Measurements from ENCODE around the gene C19orf47.
A peak's percentile ranks its signal among the peaks of the same experiment; 100 is the strongest.

The C19orf47 gene, protein sequence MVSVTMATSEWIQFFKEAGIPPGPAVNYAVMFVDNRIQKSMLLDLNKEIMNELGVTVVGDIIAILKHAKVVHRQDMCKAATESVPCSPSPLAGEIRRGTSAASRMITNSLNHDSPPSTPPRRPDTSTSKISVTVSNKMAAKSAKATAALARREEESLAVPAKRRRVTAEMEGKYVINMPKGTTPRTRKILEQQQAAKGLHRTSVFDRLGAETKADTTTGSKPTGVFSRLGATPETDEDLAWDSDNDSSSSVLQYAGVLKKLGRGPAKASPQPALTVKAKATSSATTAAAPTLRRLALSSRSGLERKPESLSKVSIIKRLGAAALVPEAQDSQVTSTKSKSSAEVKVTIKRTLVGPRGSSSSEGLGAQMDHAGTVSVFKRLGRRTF

DNA sequence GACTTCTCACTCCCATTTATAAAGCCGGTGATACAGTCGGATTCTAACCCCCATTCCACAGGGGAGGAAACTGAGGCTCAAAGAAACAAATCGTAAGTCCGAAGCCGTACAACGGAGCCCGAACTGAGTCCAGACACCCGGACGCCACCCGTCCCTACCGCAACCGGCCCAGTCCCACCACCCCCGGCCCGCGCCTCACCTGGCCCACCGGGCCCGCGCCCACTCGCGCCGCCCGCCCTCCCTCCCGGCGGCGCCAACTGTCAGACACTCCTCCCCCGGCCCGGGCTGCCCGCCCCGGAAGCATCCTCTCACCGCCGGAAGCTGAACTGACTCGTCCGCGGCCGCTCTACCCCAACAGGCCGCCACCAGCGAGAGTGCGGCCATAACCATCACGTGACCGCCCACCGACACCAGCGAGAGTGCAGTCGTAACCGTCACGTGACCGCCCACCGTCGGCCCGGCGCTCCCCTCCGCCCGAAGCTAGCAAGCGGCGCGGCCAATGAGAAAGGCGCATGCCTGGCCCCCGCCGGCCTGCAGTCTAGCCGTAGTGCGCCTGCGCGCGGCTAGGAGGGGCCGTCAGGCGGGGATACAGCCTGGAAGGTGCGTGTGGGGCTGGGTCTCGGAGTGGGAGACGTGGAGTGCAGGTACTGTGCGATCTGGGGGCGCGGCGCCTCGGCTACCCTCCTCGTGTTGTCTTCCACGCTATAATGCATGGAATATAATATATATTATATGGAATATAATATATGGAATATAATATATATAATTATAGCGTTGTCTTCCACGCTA, at the start of gene C19orf47, which contains the start of gene PLD3:
Gene C19orf47 (minus strand): TSS at position 273 of the 789 bp plus-strand sequence. CDS start 6,540 bp downstream, outside the sequence.
Gene PLD3 (plus strand): TSS at position 571 of the 789 bp plus-strand sequence. CDS start 17,789 bp downstream, outside the sequence.
- peak; percentile 98 for DNase-seq

DNA sequence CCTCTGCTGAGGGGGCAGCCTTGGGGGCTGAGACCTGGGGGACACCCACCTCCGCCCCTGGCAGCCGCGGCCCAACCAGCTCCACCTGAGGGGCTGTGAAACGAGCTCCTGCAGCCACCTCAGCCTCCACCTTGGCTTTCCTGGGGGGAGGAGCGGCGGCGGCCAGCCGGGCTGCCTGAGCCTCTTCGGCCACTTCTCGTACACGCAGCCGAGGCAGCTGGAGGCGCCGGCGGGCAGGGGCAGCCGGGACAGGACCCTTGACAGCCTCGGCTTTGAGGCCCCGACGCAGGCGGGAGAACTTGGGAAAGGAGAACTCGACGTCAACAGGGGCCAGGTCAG, 49.3 kb upstream of the C19orf47 start:
- DNase-seq = no peak

DNA sequence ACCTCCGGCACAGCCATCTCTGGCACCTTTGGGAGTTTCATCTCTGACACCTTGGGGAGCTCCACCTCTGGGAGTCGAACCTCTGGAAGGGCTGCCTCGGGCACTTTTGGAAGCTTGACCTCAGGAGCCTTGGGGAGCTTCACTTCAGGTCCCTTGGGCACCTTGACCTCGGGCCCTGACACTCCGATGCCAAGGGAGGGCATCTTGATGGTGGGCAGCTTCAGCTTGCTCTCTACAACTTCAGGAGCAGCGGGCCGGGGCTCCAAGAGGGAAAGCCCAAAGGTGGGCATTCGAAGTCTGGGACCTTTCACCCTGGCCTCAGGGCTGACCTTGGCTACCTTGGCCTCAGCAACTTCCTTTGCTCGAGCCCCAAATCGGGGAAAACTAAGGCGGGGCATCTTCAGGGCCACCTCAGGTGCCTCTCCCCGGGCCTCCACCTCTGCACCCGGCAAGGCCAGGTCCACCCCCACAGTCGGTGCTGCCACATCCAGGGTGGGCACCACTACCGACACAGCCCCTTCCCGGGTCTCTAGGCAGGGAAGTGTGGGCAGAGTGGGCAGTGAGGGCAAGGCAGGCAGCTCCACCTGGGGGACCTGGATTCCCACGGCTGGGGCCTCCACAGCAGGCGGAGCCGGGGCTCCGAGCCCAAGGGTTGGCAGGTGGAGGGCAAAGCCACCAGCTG, 48.8 kb upstream of the C19orf47 start:
- no peak for DNase-seq

DNA sequence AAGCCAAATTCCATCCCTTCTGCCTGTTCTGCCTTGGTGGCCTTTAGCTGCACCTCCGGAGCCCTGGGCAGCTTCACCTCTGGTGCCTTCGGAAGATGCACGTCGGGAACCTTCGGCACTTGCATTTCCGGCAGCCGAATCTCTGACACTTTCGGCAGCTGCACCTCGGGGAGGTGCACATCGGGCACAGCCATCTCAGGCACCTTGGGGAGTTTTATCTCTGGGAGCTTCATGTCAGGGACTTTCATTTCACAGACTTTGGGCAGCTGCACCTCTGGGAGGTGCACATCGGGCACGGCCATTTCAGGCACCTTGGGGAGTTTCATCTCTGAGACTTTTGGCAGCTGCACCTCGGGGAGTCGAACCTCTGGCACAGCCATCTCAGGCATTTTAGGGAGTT, 47.8 kb upstream of the C19orf47 start:
- no peak for DNase-seq

DNA sequence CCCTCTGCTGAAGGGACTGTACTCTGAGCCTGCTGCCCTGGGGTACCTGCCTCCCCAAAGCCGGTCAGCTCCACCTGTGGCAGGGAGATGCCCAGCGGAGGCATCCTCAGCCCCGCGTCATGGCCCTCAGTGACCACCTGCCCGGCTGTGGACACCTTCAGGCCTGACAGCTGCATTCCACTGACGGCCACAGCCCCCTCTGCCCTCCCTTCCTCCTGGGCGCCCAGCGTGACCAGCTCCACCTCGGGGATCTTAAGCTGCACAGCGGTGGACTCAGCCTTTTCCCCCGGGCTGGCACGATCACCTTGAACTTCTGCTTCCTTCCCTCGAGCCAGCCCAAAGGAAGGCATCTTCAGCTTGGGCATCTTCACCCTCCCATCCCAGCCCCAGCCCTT, 46.6 kb upstream of the C19orf47 start:
- DNase-seq = no peak

DNA sequence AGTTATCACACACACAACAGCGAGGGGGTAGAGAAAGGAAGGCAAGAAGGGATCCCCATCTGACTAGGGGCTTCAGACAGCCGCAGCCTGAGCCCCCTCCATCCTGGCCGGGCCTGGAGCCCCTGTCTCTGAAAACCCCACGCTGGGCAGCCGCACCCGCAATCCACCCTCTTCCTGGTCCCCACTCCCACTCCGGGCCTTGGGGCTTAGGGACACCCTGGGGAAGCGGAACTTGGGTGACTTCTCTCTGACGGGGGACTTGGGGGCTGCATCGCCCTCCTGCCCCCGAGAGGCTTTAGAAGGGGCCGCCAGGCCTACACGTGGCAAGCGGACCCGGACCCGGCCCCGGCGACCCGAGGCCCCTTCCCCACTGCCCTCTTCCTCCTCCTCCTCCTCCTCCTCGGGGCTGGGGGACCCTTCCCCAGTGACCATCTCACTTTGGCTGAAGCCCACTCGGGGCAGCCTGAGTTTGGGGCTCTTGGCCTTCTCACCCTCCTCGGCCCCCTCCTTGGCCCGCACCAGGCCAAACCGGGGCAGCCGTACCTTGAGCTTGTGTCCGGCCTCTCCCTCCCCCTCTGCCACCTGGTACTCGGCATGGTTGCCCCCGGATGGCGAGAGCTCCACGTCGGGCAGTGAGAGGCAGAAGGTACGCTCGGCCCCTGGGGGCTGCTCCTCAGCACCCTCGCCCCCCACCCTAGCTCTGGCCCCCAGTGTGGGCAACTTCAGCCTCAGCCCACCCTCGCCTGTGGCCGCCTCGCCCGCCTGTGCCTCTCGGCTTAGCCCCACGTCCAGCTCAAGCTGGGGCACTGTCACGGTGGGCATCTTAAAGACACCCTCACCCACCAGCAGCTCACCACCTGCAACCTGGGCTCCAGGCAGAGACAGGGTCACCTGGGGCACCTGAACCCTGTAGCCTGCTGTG, 46.0 kb upstream of the C19orf47 start:
- no peak for DNase-seq

DNA sequence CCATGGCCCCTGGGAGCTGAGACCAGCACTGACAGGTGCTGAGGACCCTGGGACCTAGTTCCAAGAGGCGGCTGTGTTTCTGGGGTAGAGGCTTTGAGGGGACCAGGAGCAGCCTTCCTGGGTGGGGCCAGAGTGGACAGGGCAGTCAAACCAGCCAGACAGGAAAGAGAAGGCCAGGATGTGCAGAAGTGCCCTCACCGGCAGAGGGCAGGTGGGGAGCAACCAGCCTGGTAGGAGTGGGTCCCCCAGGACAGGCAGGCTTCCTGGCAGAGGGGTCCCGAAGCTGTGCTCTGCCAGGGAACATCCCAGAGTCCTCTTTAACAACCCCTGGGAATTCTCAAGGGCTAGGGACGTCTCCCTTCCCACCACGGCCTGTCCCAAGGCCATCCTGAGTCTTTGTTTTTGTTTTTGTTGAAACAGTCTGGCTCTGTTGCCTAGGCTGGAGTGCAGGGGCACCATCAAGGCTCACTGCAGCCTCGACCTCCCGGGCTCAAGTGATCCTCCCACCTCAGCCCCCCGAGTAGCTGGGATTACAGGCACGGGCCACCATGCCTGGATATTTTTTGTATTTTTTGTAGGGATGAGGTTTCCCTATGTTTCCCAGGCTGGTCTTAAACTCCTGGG, 44.8 kb upstream of the C19orf47 start:
- no peak for DNase-seq

DNA sequence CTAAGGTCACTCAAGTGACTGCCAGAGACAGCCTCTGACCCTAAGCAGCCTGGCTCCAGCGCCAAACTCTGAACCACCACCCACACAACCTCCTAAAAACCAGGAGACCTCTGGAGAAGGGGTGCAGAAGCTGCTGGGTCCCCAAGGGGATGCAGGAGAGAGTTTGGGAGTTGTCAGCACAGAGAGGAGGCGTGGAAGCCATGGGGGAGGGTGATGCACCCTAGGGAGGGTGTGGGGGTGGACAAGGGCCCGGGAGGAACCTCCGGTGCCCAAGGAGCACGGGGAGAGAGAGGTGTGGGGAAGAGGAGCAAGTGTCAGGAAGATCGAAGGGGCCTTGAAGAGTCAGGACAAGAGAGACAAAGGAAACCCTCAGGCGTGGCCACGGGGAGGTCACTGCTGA, 43.9 kb upstream of the C19orf47 start:
- DNase-seq = no peak

DNA sequence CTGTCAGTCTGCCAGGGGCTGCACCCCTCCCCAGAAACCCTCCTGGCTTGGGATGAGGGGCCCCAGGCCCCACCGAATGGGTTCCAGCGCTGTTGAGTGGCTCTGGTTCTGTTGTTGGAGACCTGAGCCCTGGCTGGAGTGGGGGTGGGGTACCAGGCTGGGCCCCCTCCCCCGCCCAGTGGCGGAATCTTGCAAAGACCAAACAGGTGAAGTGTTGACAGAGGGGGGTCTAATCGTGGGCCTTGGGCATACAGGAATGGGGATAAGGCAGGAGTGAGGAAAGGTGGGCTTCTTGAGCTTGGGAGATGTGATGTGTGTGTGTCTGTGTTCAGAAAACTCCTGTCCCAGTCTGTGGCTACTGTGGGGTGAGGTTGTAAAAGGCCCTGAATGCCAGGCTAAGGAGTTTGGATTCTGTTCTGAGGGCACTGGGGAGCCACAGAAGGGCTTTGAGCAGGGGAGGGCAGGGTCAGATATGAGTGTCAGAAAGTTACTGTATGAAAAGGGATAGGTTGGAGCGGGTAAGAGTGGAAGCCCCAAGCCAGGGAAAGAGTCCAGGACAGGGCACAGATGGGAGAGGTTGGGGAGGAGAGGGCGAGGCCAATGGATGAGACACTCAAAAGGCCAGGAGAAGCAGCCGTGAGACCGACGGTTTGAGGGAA, 42.0 kb upstream of the C19orf47 start, which contains the start of gene HIPK4:
Gene HIPK4 (minus strand): TSS at position 98 of the 659 bp plus-strand sequence. CDS start 279 bp downstream, outside the sequence.
- DNase-seq = no peak

DNA sequence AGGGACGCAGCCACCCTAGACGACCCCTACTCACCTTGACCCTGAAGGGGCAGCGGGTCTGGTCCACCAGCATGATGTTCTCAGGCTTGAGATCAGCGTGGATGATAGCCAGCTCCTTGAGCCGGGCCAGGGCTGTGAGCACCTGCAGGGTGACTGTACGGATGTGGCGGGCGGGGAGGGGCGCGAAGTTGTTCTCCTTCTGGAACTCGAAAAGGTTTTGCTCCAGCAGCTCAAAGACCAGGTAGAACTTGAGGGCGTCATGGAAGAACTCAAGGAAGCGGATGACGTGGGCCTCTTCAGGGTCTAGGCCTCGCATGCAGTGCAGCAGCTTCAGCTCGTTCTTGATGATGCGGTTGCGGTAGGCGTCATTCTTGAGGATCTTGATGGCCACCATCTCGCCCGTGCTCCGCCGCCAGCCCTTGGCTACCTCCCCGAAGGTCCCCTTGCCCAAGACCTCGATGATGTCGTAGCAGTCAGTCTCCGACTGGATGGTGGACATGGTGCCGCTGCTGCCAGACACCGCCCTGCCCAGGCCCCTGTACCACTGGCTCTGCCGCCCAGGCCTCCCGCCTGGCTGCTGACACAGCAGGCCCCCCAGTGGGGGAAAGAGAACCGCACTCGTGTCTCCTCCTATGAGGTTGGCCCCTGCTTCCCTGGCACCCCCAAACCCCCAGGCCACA, 41.3 kb upstream of the C19orf47 start:
- DNase-seq = no peak

DNA sequence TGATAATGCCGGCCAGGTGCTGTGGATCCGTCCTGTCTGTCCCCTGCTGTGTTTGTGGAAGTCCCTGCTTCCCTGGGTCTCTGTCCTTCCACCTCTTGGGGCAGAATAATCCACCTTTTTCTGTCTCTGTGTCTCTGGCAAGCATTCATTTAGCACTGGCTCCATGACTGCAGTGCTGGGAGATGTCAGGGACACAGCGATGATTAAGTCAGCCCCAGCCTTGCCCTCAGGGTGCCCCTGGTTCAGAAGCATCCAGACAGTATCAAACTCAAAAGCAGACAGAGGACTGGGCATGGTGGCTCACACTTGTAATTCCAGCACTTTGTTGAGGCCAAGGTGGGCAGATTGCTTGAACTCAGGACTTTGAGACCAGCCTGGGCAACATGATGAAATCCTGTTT, 40.3 kb upstream of the C19orf47 start:
- no peak for DNase-seq

DNA sequence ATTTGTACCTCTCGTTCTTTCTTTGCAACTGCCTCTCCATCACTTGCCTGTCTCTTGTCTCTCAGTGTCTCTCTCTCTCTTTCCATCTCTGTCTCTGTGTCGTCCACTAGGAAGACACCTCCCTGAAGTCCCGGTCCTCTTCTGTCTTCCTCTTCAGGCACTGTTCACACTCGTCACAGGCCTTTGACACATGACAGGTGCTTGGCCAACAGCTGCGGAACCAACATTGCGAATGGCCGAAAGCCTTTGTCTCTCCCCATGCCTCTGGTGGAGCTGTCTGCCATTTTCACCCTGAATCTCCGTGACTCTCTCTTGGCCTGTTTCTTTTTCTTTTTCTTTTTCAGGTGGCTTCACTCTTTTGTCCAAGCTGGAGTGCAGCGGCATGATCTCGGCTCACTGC, 39.0 kb upstream of the C19orf47 start:
- no peak for DNase-seq

DNA sequence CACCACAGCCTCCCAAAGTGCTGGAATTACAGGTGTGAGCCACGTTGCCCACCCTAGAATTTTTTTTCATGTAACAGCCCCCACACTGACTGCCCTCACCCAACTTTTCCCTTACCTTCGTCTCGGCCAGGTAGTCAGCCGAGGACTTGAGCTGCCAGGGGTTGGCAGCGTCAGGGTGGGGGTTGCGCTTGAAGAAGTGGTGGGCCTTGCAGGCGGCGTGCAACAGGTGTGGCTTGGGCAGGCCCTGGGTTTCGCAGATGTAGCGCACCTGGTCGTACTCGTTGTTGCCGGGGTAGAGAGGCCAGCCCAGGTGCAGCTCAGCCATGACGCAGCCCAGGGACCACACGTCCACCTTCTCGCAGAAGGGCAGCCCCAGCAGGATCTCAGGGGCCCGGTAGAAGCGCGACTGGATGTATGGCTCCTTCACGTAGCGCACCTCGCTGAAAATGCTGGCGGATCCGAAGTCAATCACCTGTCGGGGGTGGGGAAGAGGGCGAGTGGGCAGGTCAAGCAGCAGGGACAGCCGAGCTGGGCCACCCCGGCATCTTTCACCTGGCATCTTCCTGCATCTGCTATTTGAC, 35.6 kb upstream of the C19orf47 start:
- no peak for DNase-seq

DNA sequence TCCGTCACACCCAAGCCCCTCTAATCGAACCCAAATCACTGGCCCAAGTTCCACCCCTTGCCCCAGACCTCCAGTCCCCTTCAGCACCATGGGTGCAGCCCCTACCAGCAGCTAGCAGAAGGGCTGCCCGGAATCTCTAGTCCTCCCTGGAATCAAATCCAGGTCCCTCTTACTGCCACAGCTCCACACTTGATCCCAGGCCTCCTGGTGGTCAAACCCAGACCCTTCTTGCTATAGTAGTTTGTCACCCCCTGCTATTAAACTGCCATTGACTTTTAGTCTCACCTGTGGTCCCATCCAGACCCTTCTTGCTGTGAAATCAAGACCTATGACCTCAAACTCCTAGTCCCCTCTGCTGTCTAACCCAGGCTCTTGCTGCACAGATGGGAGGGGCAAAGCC, 33.1 kb upstream of the C19orf47 start:
- no peak for DNase-seq

DNA sequence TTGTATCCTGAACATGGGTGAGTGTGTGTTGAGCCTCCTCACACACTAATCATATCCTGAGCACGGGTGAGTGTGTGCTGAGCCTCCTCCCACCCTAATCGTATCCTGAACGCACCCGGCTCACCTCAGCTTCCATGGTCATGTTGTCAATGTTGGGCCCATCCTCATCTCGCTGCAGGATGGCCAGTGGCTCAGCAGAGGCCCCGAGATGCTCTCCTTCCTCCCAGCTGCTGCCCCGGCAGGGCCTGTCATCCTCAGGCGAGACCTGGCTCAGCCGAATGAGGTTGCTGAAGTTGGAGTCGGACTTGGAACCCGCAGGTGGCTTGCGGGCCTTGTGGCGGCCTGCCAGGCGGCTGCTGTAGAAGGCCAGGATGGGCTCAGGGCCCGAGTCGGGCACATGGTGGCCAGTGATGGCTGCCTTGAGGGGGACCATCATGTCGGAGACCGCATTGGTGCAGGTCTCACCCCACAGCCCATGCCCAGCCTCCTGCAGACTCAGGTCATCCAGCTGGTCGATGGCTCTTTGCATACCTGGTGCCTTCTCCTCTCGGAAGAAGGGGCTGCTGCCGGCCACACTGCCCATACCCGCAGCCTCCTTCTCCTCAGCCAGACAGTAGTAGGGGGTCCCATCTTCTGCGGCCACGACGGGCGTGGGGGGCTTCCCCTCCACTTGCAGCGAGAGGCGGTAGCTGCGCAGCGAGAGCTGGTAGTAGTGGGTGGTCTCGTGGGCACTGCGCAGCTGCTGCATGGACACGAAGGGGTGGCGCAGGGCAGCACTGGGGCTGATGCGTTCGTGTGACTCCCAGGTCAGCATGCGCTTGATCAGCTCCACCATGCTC, 32.2 kb upstream of the C19orf47 start:
- no peak for DNase-seq

DNA sequence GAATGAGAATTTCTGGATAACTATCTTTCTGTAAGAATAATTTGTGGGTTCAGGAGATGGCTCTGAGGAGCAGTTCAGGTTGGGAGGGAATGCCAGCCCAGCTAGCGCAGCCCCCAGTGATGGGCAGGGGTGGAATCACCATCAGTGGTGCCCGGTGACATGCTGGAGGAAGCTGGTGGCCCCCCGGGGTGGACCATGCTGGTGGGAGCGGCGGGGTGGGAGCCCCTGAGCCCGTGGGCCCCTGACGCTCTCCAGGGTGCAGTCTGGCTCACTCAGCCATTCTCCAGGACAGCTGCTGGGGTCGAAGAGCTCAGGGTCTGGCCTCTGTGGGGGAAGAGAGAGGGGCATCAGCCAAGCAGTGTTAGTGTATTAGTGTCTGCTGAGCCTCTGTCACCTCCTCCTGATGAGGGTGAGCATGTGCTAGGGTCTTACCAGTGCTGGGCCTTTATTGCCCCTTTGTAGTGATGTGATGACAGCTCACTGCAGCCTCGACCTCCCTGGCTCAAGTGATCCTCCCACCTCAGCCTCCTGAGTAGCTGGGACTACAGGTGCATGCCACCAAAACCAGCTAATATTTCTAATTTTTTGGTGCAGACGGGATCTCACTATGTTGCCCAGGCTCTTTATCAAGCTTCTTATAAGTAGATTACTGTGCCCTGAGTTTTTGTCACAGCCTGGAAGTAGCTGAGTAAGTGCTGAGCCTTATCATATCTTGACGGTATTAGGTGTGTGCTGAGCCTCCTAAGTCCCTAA, 31.4 kb upstream of the C19orf47 start:
- DNase-seq = no peak

DNA sequence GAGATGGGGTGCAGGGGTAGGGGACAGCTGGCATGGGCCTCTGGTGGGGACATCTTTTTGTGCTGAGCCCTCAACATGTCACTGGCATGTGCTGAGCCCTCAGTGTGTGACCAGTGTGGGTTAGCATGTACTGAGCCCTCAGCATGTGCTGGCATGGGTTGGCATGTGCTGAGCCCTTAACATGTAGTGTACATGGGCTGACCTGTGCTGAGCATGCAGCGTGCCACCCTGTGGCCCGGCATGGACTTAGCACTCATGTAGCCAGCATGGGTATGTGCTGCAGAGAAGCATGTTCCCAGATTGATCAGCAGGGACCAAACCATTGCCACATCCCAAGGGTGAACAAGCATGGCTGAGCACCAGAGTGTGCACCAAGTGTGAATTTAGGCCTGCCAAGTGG, 30.3 kb upstream of the C19orf47 start:
- no peak for DNase-seq

DNA sequence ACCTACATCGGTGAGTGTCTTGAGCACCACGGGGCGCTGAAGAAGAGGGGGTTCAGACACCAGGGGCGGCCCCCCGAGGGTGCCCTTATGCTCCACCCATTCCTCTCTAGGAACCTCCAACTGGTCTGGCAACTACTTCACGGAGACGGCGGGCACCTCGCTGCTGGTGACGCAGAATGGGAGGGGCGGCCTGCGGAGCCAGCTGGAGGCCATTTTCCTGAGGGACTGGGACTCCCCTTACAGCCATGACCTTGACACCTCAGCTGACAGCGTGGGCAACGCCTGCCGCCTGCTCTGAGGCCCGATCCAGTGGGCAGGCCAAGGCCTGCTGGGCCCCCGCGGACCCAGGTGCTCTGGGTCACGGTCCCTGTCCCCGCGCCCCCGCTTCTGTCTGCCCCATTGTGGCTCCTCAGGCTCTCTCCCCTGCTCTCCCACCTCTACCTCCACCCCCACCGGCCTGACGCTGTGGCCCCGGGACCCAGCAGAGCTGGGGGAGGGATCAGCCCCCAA, 29.7 kb upstream of the C19orf47 start:
- DNase-seq = no peak
